ENCODE results near the gene PLEKHA4.
"Not testable (repeated sequence)": the region's sequence is repeated elsewhere in the genome, so short reads cannot be mapped to it uniquely, and the experiment has no call there.

Gene PLEKHA4

GRCh38 chr19:48796298-48797083 lies 71.9 kb downstream of the PLEKHA4 start:
- Histone ChIP-seq H3K79me2 (ENCODE audit: control insufficient read depth, insufficient read depth, low read length, unreplicated experiment) (no peaks in the 10 kb centered on the region), H3K4me1 (ENCODE audit: control insufficient read depth, insufficient read depth, low read length, unreplicated experiment) (peaks cover 9% of the 10 kb centered on the region), H3K27me3 (ENCODE audit: insufficient read depth, low read length) (no peaks in the 10 kb centered on the region), H2AFZ (ENCODE audit: low read length, unreplicated experiment) (no peak overlapping the region), H3K27ac (ENCODE audit: low read depth, low read length) (peak overlapping the region; percentile 36; the same call in 1 of the 2 replicates), H3K4me3 (ENCODE audit: low read depth, low read length) (no peak overlapping the region), H3K36me3 (ENCODE audit: insufficient read depth, low read length) (no peaks in the 10 kb centered on the region)

- no peaks in the 10 kb centered on the region for H3K27me3 ChIP-seq (ENCODE audit: insufficient read depth, low read length)
- H3K4me3 ChIP-seq (ENCODE audit: low read depth, low read length) = no peak overlapping the region
- H3K36me3 ChIP-seq (ENCODE audit: insufficient read depth, low read length) = no peaks in the 10 kb centered on the region
- no peak overlapping the region for H2AFZ ChIP-seq (ENCODE audit: low read length, unreplicated experiment)
- peak overlapping the region; percentile 36; the same call in 1 of the 2 replicates for H3K27ac ChIP-seq (ENCODE audit: low read depth, low read length)
- no peaks in the 10 kb centered on the region for H3K79me2 ChIP-seq (ENCODE audit: control insufficient read depth, insufficient read depth, low read length, unreplicated experiment)
- H3K4me1 ChIP-seq (ENCODE audit: control insufficient read depth, insufficient read depth, low read length, unreplicated experiment) = peaks cover 9% of the 10 kb centered on the region
Measured at GRCh38 chr19:48795685-48796070, 72.7 kb downstream of the PLEKHA4 start.

GRCh38 chr19:48795055-48795684 lies 73.2 kb downstream of the PLEKHA4 start:
- Histone ChIP-seq H3K4me3 (ENCODE audit: low read depth, low read length) (peak overlapping the region; percentile 62), H3K79me2 (ENCODE audit: control insufficient read depth, insufficient read depth, low read length, unreplicated experiment) (no peaks in the 10 kb centered on the region), H2AFZ (ENCODE audit: low read length, unreplicated experiment) (peak overlapping the region; percentile 29), H3K36me3 (ENCODE audit: insufficient read depth, low read length) (no peaks in the 10 kb centered on the region), H3K27ac (ENCODE audit: low read depth, low read length) (peak overlapping the region; percentile 36; the same call in 1 of the 2 replicates), H3K4me1 (ENCODE audit: control insufficient read depth, insufficient read depth, low read length, unreplicated experiment) (peaks cover 9% of the 10 kb centered on the region), H3K27me3 (ENCODE audit: insufficient read depth, low read length) (no peaks in the 10 kb centered on the region)

GRCh38 chr19:48794291-48794690 lies 74.1 kb downstream of the PLEKHA4 start:
- H3K36me3 ChIP-seq (ENCODE audit: insufficient read depth, low read length) = no peaks in the 10 kb centered on the region
- H3K27me3 ChIP-seq (ENCODE audit: insufficient read depth, low read length) = no peaks in the 10 kb centered on the region
- no peaks in the 10 kb centered on the region for H3K79me2 ChIP-seq (ENCODE audit: control insufficient read depth, insufficient read depth, low read length, unreplicated experiment)
- H2AFZ ChIP-seq (ENCODE audit: low read length, unreplicated experiment) = no peak overlapping the region
- H3K4me3 ChIP-seq (ENCODE audit: low read depth, low read length) = no peak overlapping the region
- peaks cover 5% of the 10 kb centered on the region for H3K4me1 ChIP-seq (ENCODE audit: control insufficient read depth, insufficient read depth, low read length, unreplicated experiment)
- no peak overlapping the region for H3K27ac ChIP-seq (ENCODE audit: low read depth, low read length)

- H3K36me3 ChIP-seq (ENCODE audit: insufficient read depth, low read length) = no peaks in the 10 kb centered on the region
- no peaks in the 10 kb centered on the region for H3K4me1 ChIP-seq (ENCODE audit: control insufficient read depth, insufficient read depth, low read length, unreplicated experiment)
- H3K4me3 ChIP-seq (ENCODE audit: low read depth, low read length) = no peak overlapping the region
- H3K79me2 ChIP-seq (ENCODE audit: control insufficient read depth, insufficient read depth, low read length, unreplicated experiment) = no peaks in the 10 kb centered on the region
- H3K27ac ChIP-seq (ENCODE audit: low read depth, low read length) = no peak overlapping the region
- H2AFZ ChIP-seq (ENCODE audit: low read length, unreplicated experiment) = no peak overlapping the region
- H3K27me3 ChIP-seq (ENCODE audit: insufficient read depth, low read length) = no peaks in the 10 kb centered on the region
Measured at GRCh38 chr19:48793271-48793670, 75.1 kb downstream of the PLEKHA4 start.

- not testable (repeated sequence) for H2AFZ ChIP-seq (ENCODE audit: low read length, unreplicated experiment); H3K27ac ChIP-seq (ENCODE audit: low read depth, low read length); H3K27me3 ChIP-seq (ENCODE audit: insufficient read depth, low read length); H3K79me2 ChIP-seq (ENCODE audit: control insufficient read depth, insufficient read depth, low read length, unreplicated experiment); H3K4me1 ChIP-seq (ENCODE audit: control insufficient read depth, insufficient read depth, low read length, unreplicated experiment); H3K4me3 ChIP-seq (ENCODE audit: low read depth, low read length); H3K36me3 ChIP-seq (ENCODE audit: insufficient read depth, low read length)
Measured at GRCh38 chr19:48787331-48787730, 81.1 kb downstream of the PLEKHA4 start.

All from ACC112 (cell line).